Stimulated activated CD4-positive, alpha-beta T cell treated with anti-CD3 and anti-CD28 coated beads, Interleukin-2, amount 100 ng/mL, for 48 hours (primary cell): ENCODE measurements around the gene SCGB1A1.

Experiments used
- DNase-seq, 2 donors: peaks; one replicate each; pipeline ENCODE4 v3.0.0-alpha.2; 2020

The SCGB1A1 gene

DNA sequence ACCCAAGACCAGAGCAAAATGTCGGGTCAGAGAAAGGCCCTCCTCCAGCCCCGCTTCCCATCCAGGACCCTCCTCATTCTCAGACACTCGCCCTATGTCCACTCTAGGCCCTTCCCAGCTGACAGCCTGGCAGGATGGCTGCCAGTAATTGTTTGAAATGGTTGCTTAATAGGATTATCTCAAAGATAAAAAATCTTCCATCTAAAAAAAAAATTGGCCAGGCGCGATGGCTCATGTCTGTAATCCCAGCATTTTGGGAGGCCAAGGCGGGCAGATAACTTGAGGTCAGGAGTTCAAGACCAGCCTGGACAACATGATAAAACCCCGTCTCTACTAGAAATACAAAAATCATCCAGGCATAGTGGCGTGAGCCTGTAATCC, 32.4 kb downstream of the SCGB1A1 start:
- no peak for DNase-seq

- no peak for DNase-seq
Observed at GRCh38 chr11:62452261-62452660, 33.4 kb downstream of the SCGB1A1 start.

DNA sequence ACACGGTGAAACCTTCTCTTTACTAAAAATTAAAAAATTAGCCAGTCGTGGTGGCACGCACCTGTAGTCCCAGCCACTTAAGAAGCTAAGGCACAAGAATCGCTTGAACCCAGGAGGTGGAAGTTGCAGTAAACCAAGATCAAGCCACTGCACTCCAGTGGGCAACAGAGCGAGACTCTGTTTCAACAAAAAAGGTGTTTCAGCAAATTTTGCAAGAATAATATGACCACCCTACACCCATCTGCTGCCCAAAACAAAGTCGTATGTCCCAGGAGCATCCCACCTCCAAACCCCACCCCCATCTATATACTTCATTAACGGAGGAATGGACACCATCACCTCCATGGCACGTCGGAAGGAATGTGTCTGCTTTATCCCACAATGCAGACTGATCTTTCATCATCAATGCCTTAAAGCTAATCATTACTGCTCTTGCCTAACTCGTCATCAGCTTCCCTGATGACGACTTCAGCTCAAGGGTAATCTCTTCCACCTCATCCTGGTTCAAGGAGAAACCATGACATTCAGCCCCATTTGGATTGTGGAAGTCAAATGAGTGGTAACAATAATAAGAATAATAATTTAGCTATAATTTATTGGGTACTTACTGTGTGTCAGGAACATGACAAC, 34.1 kb downstream of the SCGB1A1 start:
- DNase-seq = no peak

- no peak for DNase-seq
Observed at GRCh38 chr11:62456630-62457029, 37.8 kb downstream of the SCGB1A1 start.

DNA sequence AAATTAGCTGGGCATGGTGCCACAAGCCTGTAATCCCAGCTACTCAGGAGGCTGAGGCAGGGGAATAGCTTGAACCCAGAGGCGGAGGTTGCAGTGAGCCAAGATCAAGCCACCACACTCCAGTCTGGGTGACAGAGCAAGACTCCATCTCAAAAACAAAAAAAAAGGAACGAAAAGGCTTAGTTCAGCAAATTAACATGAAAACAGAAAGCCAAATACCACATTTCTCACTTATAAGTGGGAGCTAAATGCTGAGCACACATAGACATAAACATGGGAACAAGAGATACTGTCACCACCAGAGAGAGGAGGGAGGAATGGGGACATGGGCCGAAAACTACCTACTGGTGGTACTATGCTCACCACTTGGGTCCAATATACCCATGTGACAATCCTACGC, 38.6 kb downstream of the SCGB1A1 start:
- DNase-seq = no peak

- DNase-seq = no peak
Observed at GRCh38 chr11:62458212-62459002, 39.6 kb downstream of the SCGB1A1 start.

GRCh38 chr11:62459080-62459479, 40.2 kb downstream of the SCGB1A1 start:
- no peak for DNase-seq

DNA sequence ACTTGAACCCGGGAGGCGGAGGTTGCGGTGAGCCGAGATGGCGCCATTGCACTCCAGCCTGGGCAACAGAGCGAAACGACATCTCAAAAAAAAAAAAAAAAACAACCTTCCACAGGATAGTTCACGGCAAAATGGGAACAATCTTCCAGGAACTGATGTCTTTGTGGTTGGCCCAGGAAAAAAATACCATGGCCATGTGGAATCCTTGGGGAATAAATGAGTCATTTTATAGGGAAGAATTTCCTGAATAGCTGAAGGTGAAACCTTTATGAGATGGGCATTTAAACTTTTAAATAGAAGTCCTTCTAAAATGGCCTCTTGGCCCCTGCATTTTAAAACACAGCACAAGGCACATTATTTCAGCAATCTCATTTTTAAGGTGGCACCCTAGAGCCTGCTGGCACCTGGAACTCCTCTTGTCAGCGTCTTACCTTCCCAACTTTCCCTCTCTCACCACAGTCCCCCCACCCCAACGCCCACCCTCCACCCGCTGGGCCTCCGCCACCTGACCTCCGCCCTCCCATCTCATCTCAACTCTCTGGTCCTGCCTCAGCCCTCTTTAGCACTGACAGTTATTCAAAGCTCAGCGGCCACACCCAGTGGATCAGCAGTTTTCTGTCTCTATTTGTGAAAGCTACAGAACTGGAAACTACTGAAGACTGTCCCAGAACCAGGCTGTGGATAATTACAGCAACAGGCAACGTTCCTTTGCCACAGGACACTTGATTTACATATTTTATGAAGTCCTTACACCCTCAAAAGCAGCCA, 43.1 kb downstream of the SCGB1A1 start:
- DNase-seq = no peak

DNA sequence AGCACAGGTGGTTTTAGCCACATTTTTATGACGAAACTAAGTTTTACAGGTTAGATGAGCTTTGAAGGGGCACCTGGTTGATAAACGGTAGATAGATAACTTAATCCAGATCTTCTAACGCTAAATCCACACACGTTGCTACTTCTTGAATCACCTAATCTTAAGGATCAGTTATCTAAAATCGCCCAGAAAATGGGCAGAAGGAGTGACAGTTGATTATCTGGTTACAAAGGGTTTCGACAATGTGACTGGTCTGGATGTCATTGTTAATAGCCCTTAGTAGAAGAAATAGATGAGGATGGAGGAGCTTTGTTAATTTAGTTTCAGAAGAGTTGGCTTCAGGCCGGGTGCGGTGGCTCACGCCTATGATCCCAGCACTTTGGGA, 43.7 kb downstream of the SCGB1A1 start:
- no peak for DNase-seq

DNA sequence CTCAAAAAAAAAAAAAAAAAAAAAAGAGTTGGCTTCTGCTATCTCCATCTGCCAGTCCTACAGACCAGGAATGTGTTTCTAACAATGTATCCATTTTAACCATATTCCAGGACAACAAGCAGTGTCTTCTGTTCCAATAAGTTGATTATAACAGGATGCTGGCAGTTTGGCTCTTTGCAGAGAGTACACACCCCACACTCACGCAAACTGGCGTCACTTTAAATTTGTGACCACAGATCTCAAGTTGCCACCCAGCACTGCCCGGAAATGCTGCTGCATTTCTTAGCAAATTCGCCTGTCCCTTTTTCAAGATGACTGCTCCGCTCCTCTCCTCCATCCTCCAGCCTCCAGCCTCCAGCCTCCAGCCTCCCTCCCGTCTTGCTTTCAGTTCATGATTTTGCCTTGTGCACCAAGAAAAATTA, 44.3 kb downstream of the SCGB1A1 start:
- DNase-seq = no peak

DNA sequence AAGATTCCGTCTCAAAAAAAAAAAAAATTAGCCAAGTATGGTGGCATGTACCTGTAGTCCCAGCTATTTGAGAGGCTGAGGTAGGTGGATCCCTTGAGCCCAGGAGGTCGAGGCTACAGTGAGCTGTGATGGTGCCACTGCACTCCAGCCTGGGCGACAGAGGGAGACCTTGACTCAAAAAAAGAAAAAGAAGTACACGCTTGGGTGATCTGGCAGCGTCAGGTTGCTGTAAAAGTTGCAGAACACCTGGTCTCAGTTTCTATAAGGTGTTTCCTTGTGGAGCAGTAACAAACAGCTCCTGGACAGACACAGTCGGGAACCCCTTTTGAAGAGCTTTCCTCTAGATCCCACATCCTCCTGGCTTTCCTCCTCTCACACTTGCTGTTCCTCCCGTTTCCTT, 45.8 kb downstream of the SCGB1A1 start:
- no peak for DNase-seq

- DNase-seq = no peak
Observed at GRCh38 chr11:62466444-62466843, 47.6 kb downstream of the SCGB1A1 start.

- no peak for DNase-seq
Observed at GRCh38 chr11:62468577-62468976, 49.7 kb downstream of the SCGB1A1 start.

- no peak for DNase-seq
Observed at GRCh38 chr11:62471603-62472002, 52.8 kb downstream of the SCGB1A1 start.

- no peak for DNase-seq
Observed at GRCh38 chr11:62472063-62472884, 53.4 kb downstream of the SCGB1A1 start.
